Testis (tissue), 2 donors: ENCODE measurements around the gene RCL1.

ENCODE experiments used
- CTCF ChIP-seq, 3 experiments: fragments of 450-650 bp in 2 of 3; fragments of 200-600 bp in 1 of 3; sonication (generic) in 1 of 3; IDR thresholded peaks; one replicate each; pipeline ENCODE4 v1.5.1; 2016 to 2019; ENCODE audit warnings: antibody characterized with exemption in 3 of 3, mild to moderate bottlenecking in 2 of 3, moderate library complexity in 1 of 3
- POLR2A ChIP-seq: fragments of 450-650 bp; IDR thresholded peaks from one replicate; pipeline ENCODE4 v1.6.1; 2017; ENCODE audit warnings: antibody characterized with exemption, mild to moderate bottlenecking, moderate library complexity

- no peak for TF ChIP-seq CTCF (IDR thresholded peaks at IDR 0.05)
- no peak for TF ChIP-seq POLR2A
These were observed 86.4 kb downstream of the RCL1 start for GRCh38 chr9:4879115-4879558.
